ENCODE data around the gene RET.
"Not testable (repeated sequence)": the region's sequence is repeated elsewhere in the genome, so short reads cannot be mapped to it uniquely, and the experiment has no call there.

RET gene

GRCh38 chr10:43078175-43078985 is 1.5 kb downstream of the RET start:
- DNase-seq = no peak

DNA sequence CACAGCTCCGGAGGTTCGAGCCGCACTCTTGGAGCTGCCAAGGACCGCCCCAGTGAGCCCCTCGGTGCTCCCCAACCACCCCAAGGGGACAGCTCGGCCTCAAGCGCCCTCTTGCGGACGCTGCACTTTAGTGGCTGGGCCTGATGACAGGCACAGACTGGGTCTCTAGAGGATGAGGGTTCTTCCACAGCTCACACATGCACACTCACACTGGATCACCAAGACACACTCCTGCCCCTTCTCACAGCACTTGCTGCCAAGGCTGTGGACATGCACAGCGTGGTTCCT is 2.1 kb downstream of the RET start:
- DNase-seq = peak in 1 of 5 donors; percentile 12

DNA sequence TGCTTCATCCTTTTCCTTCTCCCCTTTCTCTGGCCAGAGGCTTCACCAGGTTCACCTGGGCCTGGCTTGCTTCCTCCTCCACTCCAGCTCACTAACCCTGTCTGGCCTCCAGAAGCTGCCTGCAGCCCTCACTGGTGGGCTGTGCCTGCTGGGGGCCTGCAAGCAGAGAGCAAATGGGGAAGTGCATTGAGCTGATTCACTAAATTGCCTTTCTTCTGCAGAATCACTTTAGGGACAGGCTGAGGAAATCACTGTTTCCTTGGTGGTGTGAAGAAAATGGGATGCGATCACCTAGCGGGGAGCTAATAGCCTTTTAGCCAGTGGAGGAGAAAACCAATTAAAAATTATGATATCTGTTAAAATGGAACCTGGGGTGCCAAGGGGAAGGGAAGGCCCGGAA is 3.0 kb downstream of the RET start:
- DNase-seq = no peak

GRCh38 chr10:43082087-43082486 is 5.2 kb downstream of the RET start:
- no peak for DNase-seq

DNA sequence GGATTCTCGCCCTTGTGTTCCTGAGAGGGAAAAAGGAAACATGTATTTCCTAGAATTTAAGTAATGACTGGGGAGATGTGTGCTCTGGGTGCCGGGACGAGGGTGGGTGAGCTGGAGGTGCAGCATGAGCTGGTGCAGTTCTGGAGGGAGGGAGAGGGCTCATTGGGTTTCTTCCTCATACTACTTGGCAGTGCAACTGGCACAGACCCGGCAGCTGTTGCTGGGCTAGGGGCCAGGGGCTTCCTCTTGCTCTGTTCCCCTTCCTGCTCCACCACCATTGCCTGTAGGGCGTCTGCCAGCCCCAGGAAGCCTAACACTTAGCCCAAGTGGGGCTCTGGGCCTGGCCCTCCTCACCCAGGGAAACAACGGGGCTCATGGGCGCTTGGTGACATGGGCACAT is 5.9 kb downstream of the RET start:
- DNase-seq = no peak

DNA sequence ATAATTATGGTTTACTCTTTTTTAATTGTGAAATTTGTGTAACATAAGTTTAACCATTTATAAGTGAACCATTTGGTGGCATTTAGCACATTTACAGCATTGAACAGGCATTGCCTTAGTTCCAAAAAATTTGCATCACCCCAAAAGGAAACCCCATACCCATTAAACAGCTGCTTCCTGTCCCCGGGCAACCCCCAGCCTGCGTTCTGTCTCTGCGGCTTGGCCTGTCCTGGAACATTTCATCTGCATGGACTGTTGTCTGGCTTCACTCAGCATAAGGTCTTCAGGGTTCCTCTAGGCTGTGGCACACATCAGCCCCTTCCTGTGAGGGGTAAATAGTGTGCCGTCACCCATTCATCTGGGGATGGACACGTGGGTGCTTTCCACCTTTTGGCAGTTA is 6.9 kb downstream of the RET start:
- no peak for DNase-seq

GRCh38 chr10:43084812-43085211 is 7.9 kb downstream of the RET start:
- no peak for DNase-seq

DNA sequence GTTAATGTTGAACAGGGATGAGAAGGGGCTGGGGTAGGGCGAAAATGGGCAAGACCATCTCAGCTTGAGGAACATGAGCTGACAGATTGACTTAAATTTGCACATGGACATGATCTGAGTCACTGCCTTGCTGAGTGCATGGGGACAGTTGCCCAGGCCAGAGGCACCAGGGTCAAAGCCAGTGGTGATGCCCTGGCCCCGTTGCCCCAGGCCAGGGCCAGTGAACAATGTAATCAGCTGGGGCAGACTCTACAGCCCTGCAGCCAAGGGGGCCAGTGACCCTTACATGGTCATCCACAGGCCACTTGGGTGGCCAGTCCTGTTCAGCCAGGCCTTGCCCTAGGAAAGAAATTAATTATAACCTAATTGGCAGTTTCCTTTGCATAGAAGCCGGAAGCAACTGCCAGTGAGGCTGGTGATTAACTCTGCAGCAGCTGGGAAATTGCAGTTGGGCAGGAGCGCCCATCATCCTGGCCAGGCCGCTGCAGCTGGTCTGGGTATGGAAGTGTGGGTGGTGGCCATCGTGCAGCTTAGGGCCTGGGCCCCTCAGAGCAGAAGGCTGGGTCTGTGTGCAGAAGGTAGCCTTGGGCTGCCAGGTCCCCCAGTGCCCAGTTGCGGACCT is 9.6 kb downstream of the RET start:
- no peak for DNase-seq

- DNase-seq = no peak
Measured at GRCh38 chr10:43089519-43089918, 12.7 kb downstream of the RET start.

DNA sequence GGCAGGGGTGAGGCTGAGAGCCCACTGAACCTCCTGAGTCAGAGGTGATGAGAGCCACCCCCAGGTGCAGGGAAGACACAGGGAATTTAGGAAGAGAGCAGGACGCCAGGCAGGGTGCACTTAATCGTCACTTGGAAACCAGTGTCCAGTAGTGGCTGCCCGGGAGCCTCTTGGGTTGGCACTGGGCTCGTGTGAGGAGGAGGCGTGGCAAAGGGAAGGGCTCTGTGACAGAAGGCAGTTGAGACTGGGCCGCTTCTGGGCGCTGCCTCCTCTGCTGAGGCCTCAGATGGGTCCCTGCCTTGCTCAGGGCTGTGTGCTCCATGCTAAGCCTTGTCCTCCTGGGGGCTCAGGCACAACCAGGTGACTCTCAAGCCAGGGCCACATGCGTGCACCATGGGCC is 13.3 kb downstream of the RET start:
- DNase-seq = no peak

DNA sequence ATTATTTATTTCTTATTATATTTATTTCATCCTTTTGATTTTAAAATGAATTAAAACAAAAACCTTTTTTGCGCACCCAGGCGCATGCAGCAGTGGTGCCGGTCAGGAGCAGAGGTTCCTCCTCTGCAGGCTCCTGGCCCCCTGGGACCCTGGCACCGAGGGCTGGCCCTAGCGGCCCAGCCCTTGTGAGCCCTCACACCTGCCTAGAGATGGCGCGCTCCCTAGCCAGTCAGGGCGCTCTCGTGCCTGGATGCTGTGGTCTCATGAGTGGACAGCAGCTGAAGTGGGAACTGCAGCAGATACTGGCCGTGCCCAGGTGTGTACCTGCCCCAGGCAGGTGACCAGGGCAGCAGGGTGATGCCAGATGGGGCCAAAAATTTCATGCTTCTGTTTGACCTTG is 13.8 kb downstream of the RET start:
- no peak for DNase-seq

- DNase-seq = no peak
Measured at GRCh38 chr10:43091846-43092245, 15.0 kb downstream of the RET start.

DNA sequence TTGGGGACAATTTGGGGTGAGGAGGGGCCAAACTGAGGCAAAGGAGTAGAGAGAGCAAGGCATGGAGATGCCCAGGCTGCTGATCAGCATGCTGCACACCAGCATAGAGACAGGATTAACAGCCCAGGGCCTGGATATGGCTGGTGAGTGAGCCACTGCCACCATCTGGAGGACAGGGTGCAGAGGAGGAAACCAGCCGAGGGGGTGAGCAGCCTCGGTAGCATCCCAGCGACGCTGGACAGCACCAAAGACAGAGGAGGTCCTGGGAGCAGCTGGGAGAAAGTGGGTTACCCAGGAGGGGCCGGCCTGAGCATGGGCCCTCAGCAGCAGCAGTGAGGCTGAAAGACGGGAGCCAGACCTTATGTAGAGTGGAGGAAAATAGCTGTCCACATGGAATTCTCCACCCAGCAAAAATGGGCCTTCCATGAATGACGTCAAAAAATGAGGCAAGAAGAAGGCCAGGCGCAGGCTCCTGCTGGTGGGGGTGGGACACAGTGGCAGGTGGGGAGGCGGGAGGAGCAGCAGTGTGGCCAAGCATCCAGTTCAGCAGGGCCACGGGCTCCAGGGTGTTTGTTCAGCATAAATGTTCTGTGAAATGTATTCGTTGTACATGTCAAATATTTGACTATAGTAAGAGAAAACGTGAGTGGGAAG is 16.7 kb downstream of the RET start:
- DNase-seq = no peak

DNA sequence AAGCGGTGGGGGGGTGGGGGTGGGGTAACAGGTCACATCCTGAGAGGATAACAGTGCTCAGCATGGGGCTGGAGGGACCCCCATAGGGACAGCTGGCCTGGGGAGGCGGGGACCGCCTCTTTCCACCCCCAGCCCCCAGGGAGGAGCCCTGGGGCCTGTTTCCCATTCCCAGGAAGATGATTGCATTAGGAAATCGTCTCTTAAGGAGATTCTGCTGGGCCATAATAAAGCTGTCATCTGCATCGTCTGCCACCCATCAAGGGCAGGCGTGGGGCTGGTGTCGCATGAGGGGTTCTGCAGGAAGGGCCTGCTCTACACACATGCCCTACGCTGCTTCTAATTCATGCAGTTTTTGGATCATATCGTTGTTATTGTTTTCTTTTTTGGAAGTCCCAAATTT is 17.2 kb downstream of the RET start:
- no peak for DNase-seq

- not testable (repeated sequence) for DNase-seq
Measured at GRCh38 chr10:43099339-43099738, 22.5 kb downstream of the RET start.

DNA sequence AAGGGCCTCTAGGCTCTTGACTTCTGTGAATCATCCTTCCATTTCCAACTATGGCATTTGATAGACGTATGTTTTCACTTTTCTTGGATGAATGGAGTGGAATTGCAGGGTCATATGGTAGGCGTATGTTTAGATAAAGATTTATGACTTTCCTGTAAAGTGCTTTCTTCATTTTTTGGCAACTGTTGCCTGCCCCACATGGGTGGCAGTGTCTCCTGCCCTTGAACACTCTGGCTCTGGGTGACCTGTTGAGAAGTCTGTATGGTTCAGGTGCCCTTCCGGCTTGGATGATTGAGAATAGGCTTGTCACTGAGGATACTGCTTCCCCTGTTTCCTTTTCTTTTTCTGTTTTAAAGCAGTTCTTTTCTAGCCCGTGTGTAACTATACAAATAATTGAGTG is 23.1 kb downstream of the RET start:
- DNase-seq = no peak

GRCh38 chr10:43100366-43100765 is 23.5 kb downstream of the RET start:
- no peak for DNase-seq

DNA sequence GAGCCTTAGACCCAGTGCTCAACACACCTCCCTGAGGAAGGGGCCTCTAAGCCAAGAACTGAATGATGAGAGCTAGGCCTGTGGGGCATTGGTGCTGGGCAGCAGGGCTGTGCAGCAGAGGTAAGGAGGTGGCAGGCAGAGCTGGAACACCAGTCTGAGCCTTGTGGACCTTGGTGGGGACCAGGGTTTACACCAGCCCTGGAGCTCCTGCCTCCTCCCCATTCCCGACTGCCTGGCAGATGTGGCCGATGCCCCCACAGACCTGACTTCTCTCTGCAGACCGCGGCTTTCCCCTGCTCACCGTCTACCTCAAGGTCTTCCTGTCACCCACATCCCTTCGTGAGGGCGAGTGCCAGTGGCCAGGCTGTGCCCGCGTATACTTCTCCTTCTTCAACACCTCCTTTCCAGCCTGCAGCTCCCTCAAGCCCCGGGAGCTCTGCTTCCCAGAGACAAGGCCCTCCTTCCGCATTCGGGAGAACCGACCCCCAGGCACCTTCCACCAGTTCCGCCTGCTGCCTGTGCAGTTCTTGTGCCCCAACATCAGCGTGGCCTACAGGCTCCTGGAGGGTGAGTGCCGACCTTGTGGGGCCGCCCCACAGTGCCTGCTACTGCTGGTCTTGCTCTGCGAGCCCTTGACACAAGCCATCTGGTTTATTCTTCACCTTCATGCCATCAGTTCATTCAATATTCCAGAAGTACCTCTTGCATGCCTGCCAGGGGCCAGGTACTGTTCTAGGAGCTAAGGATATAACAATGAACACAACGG is 25.4 kb downstream of the RET start:
- DNase-seq = no peak

DNA sequence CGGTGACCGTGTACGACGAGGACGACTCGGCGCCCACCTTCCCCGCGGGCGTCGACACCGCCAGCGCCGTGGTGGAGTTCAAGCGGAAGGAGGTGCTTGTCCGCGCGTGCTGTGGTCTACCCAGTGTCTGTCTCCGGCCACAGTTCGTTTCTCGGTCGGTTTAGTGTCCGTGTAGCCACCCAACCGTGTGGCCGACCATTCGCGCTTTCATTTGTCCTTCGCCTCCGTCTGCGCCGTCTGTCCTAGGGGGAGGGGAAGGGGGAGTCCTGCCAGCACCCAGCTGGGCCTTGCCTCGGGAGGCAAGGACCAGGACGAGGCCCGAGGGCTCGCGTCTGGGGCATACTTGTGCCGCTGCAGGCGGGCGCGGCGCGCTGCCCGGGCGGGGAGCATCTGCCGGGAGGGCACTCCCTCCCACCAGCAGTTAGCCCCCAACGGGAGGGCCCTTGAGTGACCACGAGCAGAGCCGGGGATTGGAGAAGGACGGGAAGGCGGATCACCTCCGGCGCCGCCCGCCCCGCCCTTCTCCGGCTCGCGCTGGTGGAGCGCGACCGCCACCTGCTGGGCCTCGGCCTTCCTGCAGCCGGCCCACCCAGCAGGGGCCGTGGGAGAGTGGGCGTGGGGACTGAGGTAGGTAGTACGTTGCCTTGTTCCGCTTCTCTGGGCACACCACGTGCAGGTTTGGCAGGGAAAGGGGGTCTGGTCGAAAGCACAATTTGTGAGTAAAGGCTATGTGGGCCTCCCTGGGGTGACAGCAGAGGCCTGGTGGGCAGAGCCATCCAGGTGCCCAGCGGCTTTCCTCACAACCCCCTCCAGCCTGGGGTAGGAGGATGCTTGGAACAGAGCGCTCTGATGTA is 28.5 kb downstream of the RET start:
- DNase-seq = peak; percentile 43 to 75 (median 60)

DNA sequence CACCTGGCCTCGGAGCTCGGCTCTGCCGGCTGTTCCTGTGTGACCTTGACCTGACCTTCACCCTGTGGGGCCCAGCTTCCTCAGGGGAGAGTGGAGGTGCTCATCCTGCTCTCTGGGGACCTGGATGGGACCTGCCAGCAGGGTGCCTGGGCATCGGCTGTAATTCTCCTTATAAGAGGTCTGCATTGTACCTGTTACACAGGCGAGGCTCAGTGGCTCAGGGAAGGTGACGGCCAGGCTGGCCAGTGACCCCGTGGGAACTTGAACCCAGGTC is 29.0 kb downstream of the RET start:
- DNase-seq = no peak

DNA sequence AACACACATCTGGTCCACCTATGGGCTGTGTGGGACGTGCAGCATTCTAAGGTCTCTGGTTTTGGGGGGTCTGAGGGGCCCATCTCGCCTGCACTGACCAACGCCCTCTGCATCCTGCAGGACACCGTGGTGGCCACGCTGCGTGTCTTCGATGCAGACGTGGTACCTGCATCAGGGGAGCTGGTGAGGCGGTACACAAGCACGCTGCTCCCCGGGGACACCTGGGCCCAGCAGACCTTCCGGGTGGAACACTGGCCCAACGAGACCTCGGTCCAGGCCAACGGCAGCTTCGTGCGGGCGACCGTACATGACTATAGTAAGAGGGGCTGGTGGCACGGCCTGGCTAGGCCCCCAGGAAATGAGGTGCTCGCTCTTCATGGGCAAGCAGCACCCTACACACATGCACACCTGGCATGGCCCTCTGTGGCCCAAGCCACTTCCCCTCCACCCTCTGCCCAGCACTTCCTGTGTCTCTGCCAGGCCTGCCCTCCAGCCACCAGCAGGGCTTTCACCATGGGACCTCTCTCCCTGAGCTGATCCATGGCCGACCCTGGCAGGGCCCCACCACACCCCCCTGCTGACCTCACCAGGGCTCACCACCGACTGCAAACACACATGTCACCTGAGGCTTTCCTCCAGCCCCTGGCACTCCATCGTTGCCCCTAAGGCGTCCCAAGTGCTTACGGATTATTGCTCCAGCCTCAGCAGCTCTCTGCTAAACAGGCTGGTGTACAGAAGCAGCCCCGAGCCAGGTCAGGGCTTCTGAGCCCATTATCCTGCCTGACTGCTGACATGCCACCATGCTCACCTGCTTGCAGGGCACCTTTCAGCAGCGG is 29.6 kb downstream of the RET start:
- DNase-seq = no peak

DNA sequence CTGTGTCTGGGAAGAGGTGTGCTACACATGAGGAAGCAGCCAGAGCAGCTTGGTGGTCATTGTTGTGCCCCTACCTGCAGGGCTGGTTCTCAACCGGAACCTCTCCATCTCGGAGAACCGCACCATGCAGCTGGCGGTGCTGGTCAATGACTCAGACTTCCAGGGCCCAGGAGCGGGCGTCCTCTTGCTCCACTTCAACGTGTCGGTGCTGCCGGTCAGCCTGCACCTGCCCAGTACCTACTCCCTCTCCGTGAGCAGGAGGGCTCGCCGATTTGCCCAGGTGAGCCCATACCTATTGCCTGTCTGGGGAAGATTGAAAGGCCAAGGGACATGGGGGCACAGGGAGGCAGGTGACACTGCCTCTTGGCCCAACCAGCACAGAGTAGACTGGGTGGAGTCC is 32.1 kb downstream of the RET start:
- no peak for DNase-seq
